ENCODE results near the gene BTG2.

BTG2 gene

GRCh38 chr1:203346060-203346768 is 40.9 kb downstream of the BTG2 start:
- peak; percentile 28 for DNase-seq

GRCh38 chr1:203346769-203347102 is 41.4 kb downstream of the BTG2 start:
- no peak for DNase-seq

- no peak for DNase-seq
Measured at GRCh38 chr1:203349166-203349565, 43.8 kb downstream of the BTG2 start.

- no peak for DNase-seq
Measured at GRCh38 chr1:203349773-203350524, 44.6 kb downstream of the BTG2 start.

- DNase-seq = no peak
Measured at GRCh38 chr1:203351037-203351625, 45.8 kb downstream of the BTG2 start, which contains the start of gene FMOD. TSS of gene FMOD (minus strand) at chr1:203351122. CDS start at chr1:203348270, 2,852 bp downstream.

GRCh38 chr1:203353486-203353885 is 48.2 kb downstream of the BTG2 start:
- peak; percentile 13 for DNase-seq

GRCh38 chr1:203354246-203354645 is 48.9 kb downstream of the BTG2 start:
- no peak for DNase-seq

- DNase-seq = no peak
Measured at GRCh38 chr1:203359010-203359571, 53.8 kb downstream of the BTG2 start.
